ENCODE data around the gene ANKRD12.

DNA sequence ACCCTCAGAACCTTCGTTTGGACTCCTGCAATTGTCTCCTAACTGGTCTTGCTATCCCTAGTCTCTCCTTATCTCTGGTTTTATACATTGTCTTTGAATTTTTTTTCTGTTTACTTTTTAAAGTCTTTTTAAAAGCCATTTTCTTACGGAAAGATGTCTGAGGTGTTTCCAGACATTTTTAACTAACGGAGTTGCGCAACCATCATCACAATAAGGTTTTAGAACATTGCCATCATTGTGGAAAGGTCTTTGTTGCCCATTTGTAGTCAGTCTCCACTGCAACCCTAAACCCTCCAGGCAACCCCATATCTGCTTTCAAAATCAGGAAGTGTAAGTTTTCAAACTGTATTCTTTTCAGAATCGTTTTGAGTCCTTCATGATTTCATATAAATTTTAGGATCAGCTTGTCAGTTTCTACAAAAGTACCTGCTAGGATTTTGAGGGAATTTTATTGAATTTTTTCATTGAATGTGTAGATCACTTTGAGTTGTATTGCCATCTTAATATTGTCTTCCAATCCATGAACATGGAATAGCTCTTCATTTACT is 46.3 kb downstream of the ANKRD12 start:
- no peak for TF ChIP-seq POLR2A (IDR thresholded peaks at IDR 0.05; ENCODE audit: low read depth, low read length)
- no peak for TF ChIP-seq POLR2AphosphoS5 (IDR thresholded peaks at IDR 0.05; ENCODE audit: low read depth, low read length)

Data from GM12892 (cell line).